MM.1S (cell line): ENCODE data around the gene FBXW5.

ENCODE experiments used
- DNase-seq: peaks from one replicate; pipeline ENCODE4 v3.0.0-alpha.2; 2015
- H2AFZ ChIP-seq: fragments of 300-600 bp; sonication (generic); 2 replicates; pipeline ENCODE4 v1.6.0; 2016; ENCODE audit warnings: antibody characterized with exemption, low read length
- H3F3A ChIP-seq: fragments of 300-600 bp; sonication (generic); 2 replicates; pipeline ENCODE4 v1.6.1; 2016; ENCODE audit warnings: mild to moderate bottlenecking, antibody characterized with exemption, low read length, moderate library complexity, mixed read lengths; ENCODE audit not compliant: insufficient read depth
- H3K27ac ChIP-seq: fragments of 300-600 bp; sonication (generic); 2 replicates; pipeline ENCODE4 v1.5.1; 2016; ENCODE audit warnings: mild to moderate bottlenecking, low read length
- H3K27me3 ChIP-seq: fragments of 300-600 bp; sonication (generic); replicated peaks from 2 replicates; pipeline ENCODE4 v1.6.0; 2016; ENCODE audit warnings: low read length; ENCODE audit not compliant: insufficient read depth
- H3K36me3 ChIP-seq: fragments of 300-600 bp; sonication (generic); replicated peaks from 2 replicates; pipeline ENCODE4 v1.6.1; 2016; ENCODE audit warnings: mild to moderate bottlenecking, low read length, mixed read lengths; ENCODE audit not compliant: insufficient read depth
- H3K4me1 ChIP-seq: fragments of 300-600 bp; sonication (generic); 2 replicates; pipeline ENCODE4 v1.6.1; 2016; ENCODE audit warnings: low read length, mixed read lengths
- H3K4me2 ChIP-seq: fragments of 300-600 bp; sonication (generic); 2 replicates; pipeline ENCODE4 v1.6.0; 2016; ENCODE audit warnings: low read depth, low read length
- H3K4me3 ChIP-seq: fragments of 300-600 bp; sonication (generic); 2 replicates; pipeline ENCODE4 v1.5.1; 2016; ENCODE audit warnings: low read length, mixed read lengths
- H3K79me2 ChIP-seq: fragments of 300-600 bp; sonication (generic); 2 replicates; pipeline ENCODE4 v1.6.1; 2016; ENCODE audit warnings: mixed run types, low read length, mixed read lengths
- H3K9ac ChIP-seq: fragments of 300-600 bp; sonication (generic); 2 replicates; pipeline ENCODE4 v1.6.1; 2016; ENCODE audit warnings: low read length, mixed read lengths
- H3K9me2 ChIP-seq: fragments of 300-600 bp; sonication (generic); replicated peaks from 2 replicates; pipeline ENCODE4 v1.6.1; 2016; ENCODE audit warnings: mild to moderate bottlenecking, low read length, mixed read lengths; ENCODE audit not compliant: insufficient read depth
- H3K9me3 ChIP-seq: fragments of 300-600 bp; sonication (generic); replicated peaks from 2 replicates; pipeline ENCODE4 v1.6.1; 2016; ENCODE audit warnings: mild to moderate bottlenecking, low read length, mixed read lengths; ENCODE audit not compliant: insufficient read depth
- H4K20me1 ChIP-seq: fragments of 300-600 bp; sonication (generic); 2 replicates; pipeline ENCODE4 v1.6.1; 2016; ENCODE audit warnings: mild to moderate bottlenecking, low read length, moderate library complexity, mixed read lengths; ENCODE audit not compliant: insufficient read depth
- EZH2 ChIP-seq: fragments of 300-600 bp; sonication (generic); optimal IDR thresholded peaks from 2 replicates; pipeline ENCODE3; 2017; ENCODE audit warnings: low read depth, mild to moderate bottlenecking, antibody characterized with exemption, low read length, mixed read lengths
- EZH2phosphoT487 ChIP-seq: fragments of 300-600 bp; sonication (generic); IDR thresholded peaks from 2 replicates; pipeline ENCODE4 v1.6.1; 2018; ENCODE audit warnings: antibody characterized with exemption, low read length
- TF ChIP-seq, protein P1 (sequence below): fragments of 300-600 bp; sonication (generic); IDR thresholded peaks from 2 replicates; pipeline ENCODE4 v1.5.1; 2016; ENCODE audit warnings: antibody characterized with exemption, low read length, mixed read lengths

Gene FBXW5

DNA sequence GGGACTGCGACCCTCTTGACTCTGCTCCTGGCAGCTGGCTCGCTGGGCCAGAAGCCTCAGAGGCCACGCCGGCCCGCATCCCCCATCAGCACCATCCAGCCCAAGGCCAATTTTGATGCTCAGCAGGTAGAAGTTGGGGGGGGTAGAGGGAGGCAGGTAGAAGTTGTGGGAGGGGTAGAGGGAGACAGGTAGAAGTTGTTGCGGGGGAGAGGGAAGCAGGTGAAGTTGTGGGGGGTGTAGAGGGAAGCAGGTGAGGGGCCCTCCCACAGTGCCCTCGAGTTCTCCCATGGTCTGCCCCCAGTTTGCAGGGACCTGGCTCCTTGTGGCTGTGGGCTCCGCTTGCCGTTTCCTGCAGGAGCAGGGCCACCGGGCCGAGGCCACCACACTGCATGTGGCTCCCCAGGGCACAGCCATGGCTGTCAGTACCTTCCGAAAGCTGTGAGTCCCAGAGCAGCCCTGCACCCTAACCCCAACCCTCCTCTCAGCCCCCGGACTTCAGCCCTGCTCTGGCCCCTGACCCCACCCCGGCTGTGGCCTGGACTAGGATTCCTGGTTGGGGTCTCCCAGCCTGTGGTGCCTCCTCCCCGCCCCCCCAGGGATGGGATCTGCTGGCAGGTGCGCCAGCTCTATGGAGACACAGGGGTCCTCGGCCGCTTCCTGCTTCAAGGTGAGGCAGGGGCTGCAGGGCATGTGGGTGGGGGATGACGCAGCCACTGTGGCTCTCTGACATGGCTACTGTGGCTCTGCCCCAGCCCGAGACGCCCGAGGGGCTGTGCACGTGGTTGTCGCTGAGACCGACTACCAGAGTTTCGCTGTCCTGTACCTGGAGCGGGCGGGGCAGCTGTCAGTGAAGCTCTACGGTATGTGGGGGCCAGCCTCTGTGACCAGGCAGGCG is 1.0 kb upstream of the FBXW5 start:
- peaks cover 29% of the 10 kb centered on the region for H3K79me2 ChIP-seq
- no peaks in the 10 kb centered on the region for H3K9me2 ChIP-seq
- H4K20me1 ChIP-seq = no peaks in the 10 kb centered on the region
- H3K27me3 ChIP-seq = no peaks in the 10 kb centered on the region
- no peak overlapping the region for H3K4me3 ChIP-seq
- TF ChIP-seq, protein P1, sequence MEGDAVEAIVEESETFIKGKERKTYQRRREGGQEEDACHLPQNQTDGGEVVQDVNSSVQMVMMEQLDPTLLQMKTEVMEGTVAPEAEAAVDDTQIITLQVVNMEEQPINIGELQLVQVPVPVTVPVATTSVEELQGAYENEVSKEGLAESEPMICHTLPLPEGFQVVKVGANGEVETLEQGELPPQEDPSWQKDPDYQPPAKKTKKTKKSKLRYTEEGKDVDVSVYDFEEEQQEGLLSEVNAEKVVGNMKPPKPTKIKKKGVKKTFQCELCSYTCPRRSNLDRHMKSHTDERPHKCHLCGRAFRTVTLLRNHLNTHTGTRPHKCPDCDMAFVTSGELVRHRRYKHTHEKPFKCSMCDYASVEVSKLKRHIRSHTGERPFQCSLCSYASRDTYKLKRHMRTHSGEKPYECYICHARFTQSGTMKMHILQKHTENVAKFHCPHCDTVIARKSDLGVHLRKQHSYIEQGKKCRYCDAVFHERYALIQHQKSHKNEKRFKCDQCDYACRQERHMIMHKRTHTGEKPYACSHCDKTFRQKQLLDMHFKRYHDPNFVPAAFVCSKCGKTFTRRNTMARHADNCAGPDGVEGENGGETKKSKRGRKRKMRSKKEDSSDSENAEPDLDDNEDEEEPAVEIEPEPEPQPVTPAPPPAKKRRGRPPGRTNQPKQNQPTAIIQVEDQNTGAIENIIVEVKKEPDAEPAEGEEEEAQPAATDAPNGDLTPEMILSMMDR = no peak
- TF ChIP-seq EZH2phosphoT487 (no peak), EZH2 (no peak)
- no peaks in the 10 kb centered on the region for H3F3A ChIP-seq
- H3K4me2 ChIP-seq = no peak overlapping the region
- peaks cover 7% of the 10 kb centered on the region for H3K4me1 ChIP-seq
- H3K27ac ChIP-seq = no peak overlapping the region
- no peaks in the 10 kb centered on the region for H3K9me3 ChIP-seq
- H3K9ac ChIP-seq = no peak overlapping the region
- H2AFZ ChIP-seq = no peak overlapping the region
- no peak for DNase-seq
- H3K36me3 ChIP-seq = peaks cover 17% of the 10 kb centered on the region

DNA sequence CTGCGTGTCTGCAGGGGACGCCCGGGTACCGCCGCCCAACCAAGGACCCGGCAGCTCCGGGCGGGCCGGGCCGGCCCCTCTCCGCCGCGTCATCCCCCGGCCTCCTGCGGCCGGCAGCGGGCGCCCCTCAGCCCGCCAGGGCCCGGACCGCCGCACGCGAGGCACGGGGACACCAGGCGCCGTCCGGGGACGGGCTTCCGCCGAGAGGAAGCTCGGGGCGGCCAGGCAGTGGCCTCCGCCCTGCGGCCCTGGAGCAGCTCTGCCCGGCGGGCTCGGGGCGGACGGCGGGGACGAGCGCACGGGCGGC is 373 bp downstream of the FBXW5 start:
- TF ChIP-seq, protein P1 = no peak
- TF ChIP-seq EZH2 = no peak
- no peak for TF ChIP-seq EZH2phosphoT487
- peak overlapping the region; percentile 91; the same call in 1 of the 2 replicates for H3K4me2 ChIP-seq
- no peaks in the 10 kb centered on the region for H4K20me1 ChIP-seq
- no peaks in the 10 kb centered on the region for H3K9me2 ChIP-seq
- H3K36me3 ChIP-seq = peaks cover 17% of the 10 kb centered on the region
- no peaks in the 10 kb centered on the region for H3K9me3 ChIP-seq
- peaks cover 29% of the 10 kb centered on the region for H3K79me2 ChIP-seq
- no peaks in the 10 kb centered on the region for H3F3A ChIP-seq
- 0 out of 2 replicates have a peak overlapping the region, but pooled peaks have one; percentile 42 for H2AFZ ChIP-seq
- peaks cover 3% of the 10 kb centered on the region; the same call in 1 of the 2 replicates for H3K4me1 ChIP-seq
- DNase-seq = no peak
- peak overlapping the region; percentile 44; the same call in 1 of the 2 replicates for H3K27ac ChIP-seq
- no peaks in the 10 kb centered on the region for H3K27me3 ChIP-seq
- H3K4me3 ChIP-seq = peak overlapping the region; percentile 93
- peak overlapping the region; percentile 84 for H3K9ac ChIP-seq

DNA sequence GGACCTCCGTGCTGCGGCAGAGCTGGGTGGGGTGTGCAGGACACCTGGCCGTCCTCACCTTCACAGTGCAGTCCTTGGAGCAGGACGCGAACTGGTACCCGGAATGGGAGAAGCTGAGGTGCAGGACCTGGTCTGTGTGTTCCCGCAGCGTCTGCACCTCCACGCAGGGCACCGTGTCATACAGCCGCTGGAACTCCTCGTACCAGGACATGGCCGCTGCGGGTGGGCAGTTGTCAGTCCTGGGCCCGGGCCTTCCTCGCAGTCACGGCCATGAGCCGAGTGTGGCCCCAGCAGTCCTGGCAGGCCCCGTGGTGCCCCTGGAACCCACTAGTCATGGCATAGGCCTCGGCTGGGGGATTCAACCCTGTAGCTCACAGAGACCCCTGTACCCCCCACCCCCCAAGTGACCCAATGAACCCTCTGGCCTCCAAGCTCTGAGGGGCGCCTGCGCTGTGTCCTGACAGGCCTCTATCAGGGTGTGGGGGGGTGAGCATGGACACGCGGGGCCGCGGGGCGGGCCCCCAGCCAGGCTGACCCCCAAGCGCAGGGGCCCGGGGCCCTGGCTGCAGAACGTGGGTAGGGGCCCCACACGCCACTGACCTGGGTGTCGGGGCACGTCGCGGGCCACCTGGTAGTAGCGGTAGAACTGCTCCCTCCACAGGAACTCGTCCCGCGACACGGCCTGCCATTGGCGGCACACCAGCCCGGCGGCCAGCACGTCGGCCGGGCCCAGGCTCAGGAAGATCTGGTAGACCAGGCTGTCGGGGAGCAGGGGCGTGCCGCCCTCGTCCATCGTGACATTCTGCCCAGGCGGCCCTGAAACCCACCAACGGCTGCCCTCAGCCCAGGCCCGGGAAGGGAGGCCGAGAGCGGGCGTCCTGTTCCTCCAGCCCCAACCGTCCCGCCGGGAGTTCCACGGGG is 987 bp downstream of the FBXW5 start:
- Histone ChIP-seq H3K27ac (peak overlapping the region; percentile 44; the same call in 1 of the 2 replicates), H3K27me3 (no peaks in the 10 kb centered on the region), H3K9me3 (no peaks in the 10 kb centered on the region), H3K9me2 (no peaks in the 10 kb centered on the region), H3K4me2 (peak overlapping the region; percentile 91), H3K4me3 (peak overlapping the region; percentile 93), H3K4me1 (peaks cover 3% of the 10 kb centered on the region; the same call in 1 of the 2 replicates), H3F3A (no peaks in the 10 kb centered on the region), H2AFZ (0 out of 2 replicates have a peak overlapping the region, but pooled peaks have one; percentile 42), H4K20me1 (no peaks in the 10 kb centered on the region), H3K36me3 (peaks cover 17% of the 10 kb centered on the region), H3K79me2 (peaks cover 29% of the 10 kb centered on the region), H3K9ac (peak overlapping the region; percentile 84)
- DNase-seq = peak; percentile 37
- TF ChIP-seq, protein P1 = no peak; the same call in 1 of the 2 replicates
- no peak for TF ChIP-seq EZH2phosphoT487
- TF ChIP-seq EZH2 = no peak
